Neuron (in vitro differentiated cells): ENCODE measurements around the gene ANXA10.

Experiments used
- H2AFZ ChIP-seq: one replicate; pipeline ENCODE4 v1.6.1; 2013; ENCODE audit warnings: low read depth, mild to moderate bottlenecking, inconsistent platforms, low read length, moderate library complexity
- H3K27me3 ChIP-seq: one replicate; pipeline ENCODE4 v1.6.1; 2013; ENCODE audit warnings: low read length; ENCODE audit not compliant: insufficient read depth
- H3K36me3 ChIP-seq: one replicate; pipeline ENCODE4 v1.6.1; 2013; ENCODE audit warnings: low read length; ENCODE audit not compliant: insufficient read depth
- H3K4me1 ChIP-seq: one replicate; pipeline ENCODE4 v1.6.1; 2013; ENCODE audit warnings: low read length; ENCODE audit not compliant: insufficient read depth
- H3K4me3 ChIP-seq: 2 replicates; pipeline ENCODE4 v1.5.1; 2013; ENCODE audit warnings: mild to moderate bottlenecking, low read length, moderate library complexity
- H3K9me3 ChIP-seq: one replicate; pipeline ENCODE4 v1.6.1; 2013; ENCODE audit warnings: low read length

ANXA10 gene

DNA sequence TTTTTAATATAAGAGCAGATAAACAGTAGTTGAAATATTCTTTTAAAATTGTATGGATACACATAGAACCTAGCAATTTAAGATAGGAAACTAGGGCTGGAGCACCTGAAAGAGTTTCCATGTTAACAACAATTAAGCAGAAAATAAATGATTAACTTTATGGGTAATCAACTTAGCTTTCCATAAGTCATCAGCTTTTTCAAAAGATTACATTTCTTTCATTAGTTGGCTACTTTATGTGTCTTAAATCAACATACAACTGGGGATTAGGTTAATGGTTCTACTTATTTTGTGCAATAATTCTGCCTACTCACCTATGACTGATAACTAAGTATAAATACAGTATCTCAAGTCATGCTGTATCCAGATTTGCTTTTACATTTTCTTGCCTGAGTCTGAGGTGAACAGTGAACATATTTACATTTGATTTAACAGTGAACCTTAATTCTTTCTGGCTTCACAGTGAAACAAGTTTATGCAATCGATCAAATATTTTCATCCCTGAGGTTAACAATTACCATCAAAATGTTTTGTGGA, at the start of gene ANXA10:
Gene ANXA10 (plus strand): TSS at position 362 of the 537 bp plus-strand sequence. CDS start 164 bp downstream, at position 526.
- Histone ChIP-seq H3K4me1 (no peaks in the 10 kb centered on the region), H3K27me3 (no peaks in the 10 kb centered on the region), H3K4me3 (no peak within 1 kb of the TSS), H3K36me3 (no peaks in the 10 kb centered on the region), H3K9me3 (no peaks in the 10 kb centered on the region), H2AFZ (no peak within 1 kb of the TSS)

GRCh38 chr4:168045354-168045753, 47.0 kb upstream of the ANXA10 start:
- no peaks in the 10 kb centered on the region for H3K36me3 ChIP-seq

DNA sequence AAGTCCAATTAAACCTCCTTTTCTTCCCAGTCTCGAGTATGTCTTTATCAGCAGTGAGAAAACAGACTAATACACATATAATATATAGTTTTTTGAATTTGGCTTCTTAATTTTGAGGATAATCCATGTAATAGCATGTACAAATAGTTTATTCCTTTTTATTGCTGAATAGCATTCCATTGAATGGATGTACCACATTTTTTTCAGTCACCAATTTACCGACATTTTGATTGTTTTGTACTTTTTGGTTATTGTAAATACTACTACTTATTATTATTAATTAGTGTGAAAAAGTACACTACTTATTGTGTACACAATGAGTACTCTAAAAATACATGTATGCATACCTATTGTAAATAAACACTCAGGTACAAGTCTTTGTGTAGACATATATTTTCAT, 42.3 kb upstream of the ANXA10 start:
- no peaks in the 10 kb centered on the region for H3K4me1 ChIP-seq
- H3K4me3 ChIP-seq: no peak overlapping the region
- H3K27me3 ChIP-seq: no peaks in the 10 kb centered on the region
- no peaks in the 10 kb centered on the region for H3K9me3 ChIP-seq
- H2AFZ ChIP-seq: no peak overlapping the region
- no peaks in the 10 kb centered on the region for H3K36me3 ChIP-seq

More at GRCh38 chr4:168045354-168045753, 47.0 kb upstream of the ANXA10 start:
- Histone ChIP-seq H3K4me3 (no peak overlapping the region), H3K27me3 (no peaks in the 10 kb centered on the region), H3K4me1 (no peaks in the 10 kb centered on the region), H3K9me3 (no peaks in the 10 kb centered on the region), H2AFZ (no peak overlapping the region)

DNA sequence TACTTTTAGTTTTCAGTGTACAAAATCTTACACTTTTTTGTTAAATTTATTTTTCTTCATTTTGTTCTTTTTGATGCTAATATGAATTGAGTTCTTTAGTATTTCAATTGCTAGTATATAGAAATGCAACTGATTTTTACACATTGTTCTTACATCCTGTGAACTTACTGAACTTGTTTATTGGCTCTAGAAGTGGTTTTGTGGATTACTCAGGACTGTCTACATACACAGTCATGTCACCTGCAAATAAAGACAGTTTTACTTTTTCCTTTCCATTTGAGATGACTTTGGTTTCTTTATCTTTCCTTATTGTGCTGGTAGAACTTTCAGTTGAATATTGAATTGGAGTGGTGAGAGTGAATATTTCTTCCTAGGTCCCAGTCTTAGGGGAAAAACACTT, 40.8 kb upstream of the ANXA10 start:
- Histone ChIP-seq H3K9me3 (no peaks in the 10 kb centered on the region), H3K27me3 (no peaks in the 10 kb centered on the region), H3K4me3 (no peak overlapping the region), H2AFZ (no peak overlapping the region), H3K36me3 (no peaks in the 10 kb centered on the region), H3K4me1 (no peaks in the 10 kb centered on the region)

GRCh38 chr4:168057412-168057811, 34.9 kb upstream of the ANXA10 start:
- no peak overlapping the region for H3K4me3 ChIP-seq
- H3K27me3 ChIP-seq: no peaks in the 10 kb centered on the region
- H2AFZ ChIP-seq: no peak overlapping the region
- H3K4me1 ChIP-seq: no peaks in the 10 kb centered on the region
- H3K36me3 ChIP-seq: no peaks in the 10 kb centered on the region
- H3K9me3 ChIP-seq: no peaks in the 10 kb centered on the region

DNA sequence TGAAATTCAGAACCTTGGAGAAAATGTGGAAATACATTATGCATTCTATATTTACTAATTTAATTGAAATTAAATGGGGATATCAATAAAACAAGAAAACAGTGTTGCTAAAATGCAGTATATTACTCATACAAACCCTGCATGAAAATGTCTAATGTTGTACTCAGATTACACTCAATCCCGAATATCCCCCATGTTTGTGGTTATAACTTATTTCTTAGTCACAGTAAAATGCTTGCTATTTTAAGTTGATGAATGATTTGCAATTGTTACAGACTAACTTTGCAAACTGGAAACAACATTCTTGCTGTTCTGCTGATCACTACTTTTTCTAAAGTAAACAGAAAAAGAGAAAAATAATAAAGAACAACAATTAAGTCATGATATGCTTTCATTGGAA, 33.1 kb upstream of the ANXA10 start:
- Histone ChIP-seq H3K4me3 (no peak overlapping the region), H2AFZ (no peak overlapping the region), H3K9me3 (no peaks in the 10 kb centered on the region), H3K36me3 (no peaks in the 10 kb centered on the region), H3K4me1 (no peaks in the 10 kb centered on the region), H3K27me3 (no peaks in the 10 kb centered on the region)

- Histone ChIP-seq H3K9me3 (no peaks in the 10 kb centered on the region), H3K4me3 (no peak overlapping the region), H3K4me1 (no peaks in the 10 kb centered on the region), H2AFZ (no peak overlapping the region), H3K27me3 (no peaks in the 10 kb centered on the region), H3K36me3 (no peaks in the 10 kb centered on the region)
Measured at GRCh38 chr4:168063031-168063430, 29.3 kb upstream of the ANXA10 start.

GRCh38 chr4:168070903-168071302, 21.4 kb upstream of the ANXA10 start:
- H3K27me3 ChIP-seq: no peaks in the 10 kb centered on the region
- no peak overlapping the region for H2AFZ ChIP-seq
- no peaks in the 10 kb centered on the region for H3K36me3 ChIP-seq
- no peaks in the 10 kb centered on the region for H3K4me1 ChIP-seq
- no peak overlapping the region for H3K4me3 ChIP-seq
- no peaks in the 10 kb centered on the region for H3K9me3 ChIP-seq

DNA sequence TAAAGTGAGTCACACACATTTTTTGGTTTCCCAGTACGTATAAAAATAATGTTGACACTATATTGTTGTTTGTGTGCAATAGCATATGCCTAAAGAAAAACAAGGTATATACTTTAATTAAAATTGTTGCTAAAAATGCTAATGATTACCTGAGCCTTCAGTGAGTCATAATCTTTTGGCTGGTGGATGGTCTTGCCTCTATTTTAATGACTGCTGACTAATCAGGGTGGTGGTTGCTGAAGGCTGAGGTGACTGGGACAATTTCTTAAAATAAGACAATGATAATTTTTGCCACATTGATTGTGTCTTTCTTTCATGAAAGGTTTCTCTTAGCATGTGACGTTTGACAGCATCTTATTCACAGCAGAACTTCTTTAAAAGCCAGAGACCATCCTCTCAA, 21.0 kb upstream of the ANXA10 start:
- Histone ChIP-seq H2AFZ (no peak overlapping the region), H3K9me3 (no peaks in the 10 kb centered on the region), H3K4me1 (no peaks in the 10 kb centered on the region)

GRCh38 chr4:168074861-168075260, 17.5 kb upstream of the ANXA10 start:
- Histone ChIP-seq H3K9me3 (no peaks in the 10 kb centered on the region), H3K36me3 (no peaks in the 10 kb centered on the region), H3K4me1 (no peaks in the 10 kb centered on the region)

More for the DNA sequence above, 21.0 kb upstream of the ANXA10 start:
- H3K36me3 ChIP-seq: no peaks in the 10 kb centered on the region
- H3K27me3 ChIP-seq: no peaks in the 10 kb centered on the region
- H3K4me3 ChIP-seq: no peak overlapping the region

DNA sequence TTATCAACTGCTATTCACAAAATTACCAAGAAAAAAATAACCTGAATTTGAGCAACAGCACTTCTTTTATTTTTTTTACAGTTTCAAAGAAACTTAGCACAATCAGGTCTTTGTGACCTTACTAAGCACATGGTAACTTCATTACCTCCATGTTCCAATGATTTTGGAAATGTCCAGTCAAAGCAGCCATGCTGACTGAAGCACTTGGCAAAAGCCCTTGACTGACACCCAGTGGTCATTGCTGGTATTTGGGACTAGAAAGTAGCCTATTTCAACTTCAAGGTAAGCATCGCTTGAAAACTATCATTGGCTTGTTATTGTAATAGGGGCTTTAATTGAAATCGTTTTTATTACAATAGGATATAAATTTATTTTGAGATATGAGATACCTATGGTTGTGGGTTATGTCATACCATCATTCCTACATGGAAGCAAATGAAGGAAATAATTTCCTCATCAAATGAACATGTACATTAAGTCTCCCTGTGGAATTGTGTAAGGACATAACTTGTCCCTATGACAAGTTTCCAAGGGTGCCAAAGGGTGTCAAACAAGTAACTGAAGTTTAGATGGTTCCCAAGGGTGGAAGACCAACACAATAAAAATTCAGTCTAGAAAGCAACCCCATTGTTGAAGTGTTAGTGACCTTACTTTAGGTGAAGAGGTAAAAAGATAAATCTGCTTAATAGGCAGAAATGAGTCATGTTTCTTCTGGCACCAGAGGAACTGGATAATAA, 15.2 kb upstream of the ANXA10 start:
- no peaks in the 10 kb centered on the region for H3K36me3 ChIP-seq
- no peaks in the 10 kb centered on the region for H3K9me3 ChIP-seq
- H3K4me3 ChIP-seq: no peak overlapping the region
- no peak overlapping the region for H2AFZ ChIP-seq
- H3K4me1 ChIP-seq: no peaks in the 10 kb centered on the region
- H3K27me3 ChIP-seq: no peaks in the 10 kb centered on the region

More at GRCh38 chr4:168074861-168075260, 17.5 kb upstream of the ANXA10 start:
- Histone ChIP-seq H2AFZ (no peak overlapping the region), H3K27me3 (no peaks in the 10 kb centered on the region), H3K4me3 (no peak overlapping the region)

- Histone ChIP-seq H3K9me3 (no peaks in the 10 kb centered on the region), H3K27me3 (no peaks in the 10 kb centered on the region), H3K4me1 (no peaks in the 10 kb centered on the region), H3K4me3 (no peak overlapping the region), H3K36me3 (no peaks in the 10 kb centered on the region), H2AFZ (no peak overlapping the region)
Measured at GRCh38 chr4:168077726-168078239, 14.6 kb upstream of the ANXA10 start.

- Histone ChIP-seq H3K4me3 (no peak overlapping the region), H2AFZ (no peak overlapping the region), H3K9me3 (no peaks in the 10 kb centered on the region), H3K4me1 (no peaks in the 10 kb centered on the region), H3K27me3 (no peaks in the 10 kb centered on the region), H3K36me3 (no peaks in the 10 kb centered on the region)
Measured at GRCh38 chr4:168082379-168082778, 10.0 kb upstream of the ANXA10 start.
